Myocyte (in vitro differentiated cells): ENCODE data around the gene OR51A4. TPM values are rescaled to one million over a fixed set of nuclear protein-coding genes. Genes with fewer than 3 reads are reported as not detected.

Experiments used
- total RNA-seq: library from RNA; depleted of rRNA; stranded (reverse); fragments of >200 nt; gene quantifications from 2 replicates; pipeline ENCODE4 v1.2.3, GENCODE V29; 2014

OR51A4 gene
- total RNA-seq, 1 donor from 2014 or later = not detected

Other genes starting within 250 kb of the OR51A4 start
- not detected in 2 replicates for gene OR51E2, start 249.8 kb downstream of the OR51A4 start, total RNA-seq
- gene MMP26, start 242.8 kb downstream of the OR51A4 start, total RNA-seq = not detected in 2 replicates
- not detected in 2 replicates for gene OR51F1, start 177.7 kb downstream of the OR51A4 start, total RNA-seq
- not detected in 2 replicates for gene OR52R1, start 143.2 kb downstream of the OR51A4 start, total RNA-seq
- not detected in 2 replicates for gene OR51F2, start 126.3 kb downstream of the OR51A4 start, total RNA-seq
- not detected in 2 replicates for gene OR51S1, start 98.4 kb downstream of the OR51A4 start, total RNA-seq
- gene OR51T1, start 65.7 kb downstream of the OR51A4 start, total RNA-seq = not detected in 2 replicates
- gene OR51A7, start 43.8 kb downstream of the OR51A4 start, total RNA-seq = not detected in 2 replicates
- not detected in 2 replicates for gene OR51G2, start 28.3 kb downstream of the OR51A4 start, total RNA-seq
- gene OR51G1, start 23.3 kb downstream of the OR51A4 start, total RNA-seq = not detected in 2 replicates
- gene OR51A2, start 8.1 kb upstream of the OR51A4 start, total RNA-seq = not detected in 2 replicates
- not detected in 2 replicates for gene OR51L1, start 47.2 kb upstream of the OR51A4 start, total RNA-seq
- gene OR52J3, start 98.9 kb upstream of the OR51A4 start, total RNA-seq = not detected in 2 replicates
- not detected in 2 replicates for gene OR52E2, start 112.0 kb upstream of the OR51A4 start, total RNA-seq
- not detected in 2 replicates for gene OR52E1, start 122.0 kb upstream of the OR51A4 start, total RNA-seq
- not detected in 2 replicates for gene OR52A5, start 190.8 kb upstream of the OR51A4 start, total RNA-seq
- not detected in 2 replicates for gene OR52A1, start 207.2 kb upstream of the OR51A4 start, total RNA-seq